Tibial artery (tissue), 4 donors: ENCODE results near the gene GSPT1.
A peak's percentile ranks its signal among the peaks of the same experiment; 100 is the strongest.

Source experiments
- DNase-seq, 2 donors: peaks; one replicate each; pipeline ENCODE4 v3.0.0-alpha.2; 2019
- H3K27ac ChIP-seq, 2 donors: fragments of 200-600 bp; sonication (generic) in 1 of 2; 1 replicate in 1 of 2; 2 replicates in 1 of 2; pipeline ENCODE4 v1.5.1; 2018 to 2019; ENCODE audit warnings: mild to moderate bottlenecking in 1 of 2
- H3K27me3 ChIP-seq, 2 donors: fragments of 200-600 bp; sonication (generic) in 1 of 2; one replicate each; pipeline versions ENCODE4 v1.5.1 to v1.6.0; 2016 to 2019
- H3K36me3 ChIP-seq, 3 donors: fragments of 200-600 bp; sonication (generic) in 2 of 3; one replicate each; pipeline ENCODE4 v1.5.1; 2016 to 2019; ENCODE audit warnings: mild to moderate bottlenecking in 2 of 3
- H3K4me1 ChIP-seq, 4 donors: fragments of 200-600 bp; sonication (generic) in 2 of 4; 1 replicate in 3 of 4; 2 replicates in 1 of 4; pipeline ENCODE4 v1.5.1; 2016 to 2019
- H3K4me3 ChIP-seq, 2 donors: fragments of 200-600 bp; sonication (generic) in 1 of 2; 1 replicate in 1 of 2; 2 replicates in 1 of 2; pipeline ENCODE4 v1.5.1; 2018 to 2019; ENCODE audit warnings: mild to moderate bottlenecking in 2 of 2
- H3K9me3 ChIP-seq, 3 donors: fragments of 200-600 bp; sonication (generic) in 1 of 3; one replicate each; pipeline ENCODE4 v1.5.1; 2016 to 2019
- intact Hi-C: fragments of 100-400 bp; cut with DNase I; formaldehyde crosslinking; loops from one replicate; pipeline ENCODE4 v1.15.0; 2023; ENCODE audit warnings: low total_unique reads
- TF ChIP-seq, protein P1 (sequence below), 2 experiments: fragments of 200-600 bp in 1 of 2; fragments of 450-650 bp in 1 of 2; IDR thresholded peaks; one replicate each; pipeline ENCODE4 v1.5.1; 2017 to 2019; ENCODE audit warnings: antibody characterized with exemption in 2 of 2, mild to moderate bottlenecking in 1 of 2, moderate library complexity in 1 of 2

GSPT1 gene

GRCh38 chr16:11848842-11849241 lies 66.9 kb downstream of the GSPT1 start:
- Histone ChIP-seq H3K9me3 (no peaks in the 10 kb centered on the region), H3K36me3 (peaks cover 51 to 54% (median 51%) of the 10 kb centered on the region in 3 donors), H3K4me1 (peaks cover 0 to 41% (median 22%) of the 10 kb centered on the region in 4 donors), H3K4me3 (no peak overlapping the region), H3K27ac (no peak overlapping the region), H3K27me3 (no peaks in the 10 kb centered on the region)
- DNase-seq = no peak
- intact Hi-C loops = loop anchor here (10.0 kb wide), 1 partner anchor 66 kb away; the partner anchor contains the start of gene GSPT1
- TF ChIP-seq, protein P1, sequence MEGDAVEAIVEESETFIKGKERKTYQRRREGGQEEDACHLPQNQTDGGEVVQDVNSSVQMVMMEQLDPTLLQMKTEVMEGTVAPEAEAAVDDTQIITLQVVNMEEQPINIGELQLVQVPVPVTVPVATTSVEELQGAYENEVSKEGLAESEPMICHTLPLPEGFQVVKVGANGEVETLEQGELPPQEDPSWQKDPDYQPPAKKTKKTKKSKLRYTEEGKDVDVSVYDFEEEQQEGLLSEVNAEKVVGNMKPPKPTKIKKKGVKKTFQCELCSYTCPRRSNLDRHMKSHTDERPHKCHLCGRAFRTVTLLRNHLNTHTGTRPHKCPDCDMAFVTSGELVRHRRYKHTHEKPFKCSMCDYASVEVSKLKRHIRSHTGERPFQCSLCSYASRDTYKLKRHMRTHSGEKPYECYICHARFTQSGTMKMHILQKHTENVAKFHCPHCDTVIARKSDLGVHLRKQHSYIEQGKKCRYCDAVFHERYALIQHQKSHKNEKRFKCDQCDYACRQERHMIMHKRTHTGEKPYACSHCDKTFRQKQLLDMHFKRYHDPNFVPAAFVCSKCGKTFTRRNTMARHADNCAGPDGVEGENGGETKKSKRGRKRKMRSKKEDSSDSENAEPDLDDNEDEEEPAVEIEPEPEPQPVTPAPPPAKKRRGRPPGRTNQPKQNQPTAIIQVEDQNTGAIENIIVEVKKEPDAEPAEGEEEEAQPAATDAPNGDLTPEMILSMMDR (IDR thresholded peaks at IDR 0.05) = no peak

GRCh38 chr16:11844499-11844898 lies 71.3 kb downstream of the GSPT1 start:
- H3K27me3 ChIP-seq = no peaks in the 10 kb centered on the region
- peaks cover 0 to 12% (median 2%) of the 10 kb centered on the region in 4 donors for H3K4me1 ChIP-seq
- no peak overlapping the region for H3K4me3 ChIP-seq
- peaks cover 87 to 97% (median 90%) of the 10 kb centered on the region in 3 donors for H3K36me3 ChIP-seq
- H3K9me3 ChIP-seq = no peaks in the 10 kb centered on the region
- H3K27ac ChIP-seq = no peak overlapping the region
- TF ChIP-seq, protein P1 (IDR thresholded peaks at IDR 0.05) = no peak
- intact Hi-C loops = loop anchor here (10.0 kb wide), 1 partner anchor 70 kb away; the partner anchor contains the start of gene GSPT1
- DNase-seq = peak in 1 of 2 donors; percentile 38

DNA sequence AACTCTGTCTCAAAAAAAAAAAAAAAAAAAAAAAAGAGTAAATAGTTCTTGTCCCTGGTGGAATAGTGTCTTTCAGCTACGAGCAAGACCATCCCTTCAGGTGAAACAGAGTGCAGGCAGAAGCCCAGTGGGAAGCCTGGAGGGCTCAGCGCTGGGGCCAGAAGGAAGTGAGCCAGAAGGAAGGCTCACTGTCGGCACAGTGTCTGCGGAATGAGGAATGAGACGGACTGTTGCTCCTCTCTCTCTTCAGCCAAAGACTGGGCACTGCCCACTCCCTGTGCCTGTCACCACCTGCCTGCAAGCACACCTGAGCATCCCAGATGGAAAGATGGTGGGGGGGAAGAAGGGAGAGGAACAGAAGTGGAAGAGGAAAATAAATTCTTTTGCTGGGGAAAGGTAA lies 71.9 kb downstream of the GSPT1 start:
- TF ChIP-seq, protein P1 (IDR thresholded peaks at IDR 0.05) = no peak
- Histone ChIP-seq H3K27me3 (no peaks in the 10 kb centered on the region), H3K4me1 (peaks cover 0 to 6% (median 1%) of the 10 kb centered on the region in 4 donors), H3K4me3 (no peak overlapping the region), H3K9me3 (no peaks in the 10 kb centered on the region), H3K27ac (no peak overlapping the region), H3K36me3 (peaks cover 91 to 100% (median 94%) of the 10 kb centered on the region in 3 donors)
- DNase-seq = peak in 1 of 2 donors; percentile 37
- intact Hi-C loops = loop anchor here (10.0 kb wide), 1 partner anchor 71 kb away; the partner anchor contains the start of gene GSPT1

DNA sequence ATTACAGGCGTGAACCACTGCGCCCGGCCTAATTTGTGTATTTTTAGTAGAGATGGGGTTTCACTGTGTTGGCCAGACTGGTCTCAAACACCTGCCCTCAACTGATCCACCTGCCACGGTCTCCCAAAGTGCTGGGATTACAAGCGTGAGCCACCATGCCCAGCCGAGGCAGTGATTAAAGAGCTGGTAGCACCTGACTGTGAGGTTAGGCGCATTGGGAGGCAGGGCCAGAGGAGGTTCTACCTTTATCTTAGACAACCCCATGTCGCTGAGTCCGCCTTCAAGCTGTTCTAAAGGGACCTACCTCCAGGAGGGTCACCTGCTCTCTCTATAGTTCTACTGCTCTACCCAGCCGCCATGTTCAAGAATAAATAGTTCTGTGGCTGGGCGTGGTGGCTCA lies 72.5 kb downstream of the GSPT1 start:
- intact Hi-C loops = loop anchor here (10.0 kb wide), 1 partner anchor 72 kb away; the partner anchor contains the start of gene GSPT1
- DNase-seq = peak in 1 of 2 donors; percentile 52

DNA sequence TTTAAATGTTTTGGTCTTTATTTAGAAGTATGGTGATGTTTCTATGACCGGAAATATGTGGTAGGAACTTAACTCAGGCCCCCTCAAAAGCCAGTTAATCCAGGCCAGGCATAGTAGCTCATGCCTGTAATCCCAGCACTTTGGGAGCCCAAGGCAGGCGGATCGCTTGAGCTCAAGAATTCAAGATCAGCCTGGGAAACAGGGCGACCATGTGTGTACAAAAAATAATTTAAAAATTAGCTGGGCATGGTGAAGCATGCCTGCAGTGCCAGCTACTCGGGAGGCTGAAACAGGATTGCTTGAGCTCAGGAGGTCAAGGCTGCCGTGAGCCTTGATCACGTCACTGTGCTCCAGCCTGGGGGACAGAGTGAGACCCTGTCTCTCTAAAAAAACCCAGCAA lies 74.7 kb downstream of the GSPT1 start:
- Histone ChIP-seq H3K4me3 (no peak overlapping the region), H3K27me3 (no peaks in the 10 kb centered on the region), H3K4me1 (peaks cover 0 to 12% (median 8%) of the 10 kb centered on the region in 4 donors), H3K9me3 (no peaks in the 10 kb centered on the region), H3K27ac (no peak overlapping the region), H3K36me3 (peaks cover 85 to 98% (median 88%) of the 10 kb centered on the region in 3 donors)
- intact Hi-C loops = loop anchor here (10.0 kb wide), 1 partner anchor 74 kb away; the partner anchor contains the start of gene GSPT1
- DNase-seq = peak in 1 of 2 donors; percentile 27
- TF ChIP-seq, protein P1 (IDR thresholded peaks at IDR 0.05) = no peak

More for the DNA sequence above, 72.5 kb downstream of the GSPT1 start:
- Histone ChIP-seq H3K9me3 (no peaks in the 10 kb centered on the region), H3K4me1 (peaks cover 0 to 3% (median 0%) of the 10 kb centered on the region in 4 donors), H3K27me3 (no peaks in the 10 kb centered on the region), H3K36me3 (peaks cover 91 to 100% (median 94%) of the 10 kb centered on the region in 3 donors), H3K4me3 (no peak overlapping the region), H3K27ac (no peak overlapping the region)
- TF ChIP-seq, protein P1 (IDR thresholded peaks at IDR 0.05) = no peak
